Measurements from ENCODE around the gene CHERP.

DNA sequence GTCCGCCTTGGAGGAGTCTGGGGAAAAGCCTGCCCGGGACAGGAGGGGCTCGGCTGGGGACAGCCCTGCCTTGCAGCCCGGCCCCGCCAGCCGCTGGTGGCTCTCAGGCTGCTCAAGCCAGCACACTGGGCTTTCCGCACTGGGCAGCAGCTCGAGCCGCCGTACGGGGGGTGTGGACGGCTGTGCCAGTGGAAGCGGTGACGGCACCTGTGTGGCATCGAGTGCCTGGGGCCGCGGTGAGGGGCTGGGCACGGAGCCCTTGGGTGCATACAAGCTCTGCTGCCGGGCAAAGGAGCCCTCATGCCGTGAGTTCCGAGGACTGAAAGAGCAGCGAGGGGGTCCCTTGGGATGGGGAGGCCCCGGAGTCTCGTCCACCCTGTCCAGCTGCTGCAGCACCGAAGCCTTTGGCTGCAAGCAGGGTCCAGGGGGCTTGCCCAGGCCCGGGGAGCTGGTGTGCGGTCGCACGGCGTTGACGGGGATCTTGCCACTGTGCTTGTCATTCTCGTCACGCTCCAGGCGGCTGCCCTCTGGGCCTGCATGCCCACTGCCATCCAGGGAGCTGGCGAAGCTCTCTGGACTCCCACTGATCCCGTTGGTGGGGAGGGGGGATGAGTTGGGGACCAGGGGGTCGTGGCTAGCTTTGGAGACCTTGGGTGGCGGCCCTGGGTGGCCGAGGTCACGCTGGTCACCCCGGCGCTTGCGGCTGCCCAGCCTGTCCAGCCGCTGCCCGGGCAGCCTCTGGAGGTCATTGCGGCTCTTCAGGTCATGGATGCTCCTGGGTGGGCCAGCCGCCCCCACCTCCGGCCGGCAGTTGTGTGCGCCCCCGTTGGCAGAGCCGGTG, 34.7 kb upstream of the CHERP start:
- TF ChIP-seq CTCF (conservative IDR thresholded peaks at IDR 0.05) = no peak
- no peak for TF ChIP-seq EZH2 (IDR thresholded peaks at IDR 0.05; ENCODE audit: low read depth)

All from PC-9 (cell line).